HEK293 (cell line): ENCODE results near the gene BCAS3.

ENCODE experiments used
- HOXD13 ChIP-seq: sonication (generic); formaldehyde crosslinking; IDR thresholded peaks from 2 replicates; pipeline ENCODE4 v1.8.0; 2022; ENCODE audit warnings: missing genetic modification reagents, borderline replicate concordance
- IKZF3 ChIP-seq: fragments of 450-650 bp; IDR thresholded peaks from 2 replicates; pipeline ENCODE4 v1.5.0; 2018; ENCODE audit warnings: missing biosample characterization, mild to moderate bottlenecking, missing genetic modification characterization, moderate library complexity
- KLF8 ChIP-seq: fragments of 450-650 bp; formaldehyde crosslinking; IDR thresholded peaks from 2 replicates; pipeline ENCODE4 v1.5.1; 2016; ENCODE audit warnings: missing biosample characterization, missing genetic modification characterization
- KLF9 ChIP-seq: fragments of 450-650 bp; formaldehyde crosslinking; IDR thresholded peaks from 2 replicates; pipeline ENCODE4 v1.5.1; 2016; ENCODE audit warnings: missing biosample characterization, missing genetic modification characterization, low read depth
- MYNN ChIP-seq: fragments of 450-650 bp; formaldehyde crosslinking; IDR thresholded peaks from 2 replicates; pipeline ENCODE4 v1.5.1; 2016; ENCODE audit warnings: missing biosample characterization, missing genetic modification characterization, borderline replicate concordance
- MZF1 ChIP-seq: fragments of 450-650 bp; formaldehyde crosslinking; IDR thresholded peaks from 2 replicates; pipeline ENCODE4 v1.5.1; 2017; ENCODE audit warnings: missing biosample characterization, missing genetic modification characterization, borderline replicate concordance
- SCRT1 ChIP-seq: fragments of 450-650 bp; formaldehyde crosslinking; IDR thresholded peaks from 2 replicates; pipeline ENCODE4 v1.5.1; 2016; ENCODE audit warnings: missing biosample characterization, missing genetic modification characterization, borderline replicate concordance
- SCRT2 ChIP-seq: fragments of 450-650 bp; formaldehyde crosslinking; IDR thresholded peaks from 2 replicates; pipeline ENCODE4 v1.5.1; 2016; ENCODE audit warnings: missing biosample characterization, missing genetic modification characterization
- SP2 ChIP-seq: fragments of 450-650 bp; formaldehyde crosslinking; IDR thresholded peaks from 2 replicates; pipeline ENCODE4 v1.5.1; 2016; ENCODE audit warnings: missing biosample characterization, missing genetic modification characterization
- ZBTB17 ChIP-seq: fragments of 450-650 bp; formaldehyde crosslinking; IDR thresholded peaks from 2 replicates; pipeline ENCODE4 v1.5.1; 2016; ENCODE audit warnings: missing biosample characterization, missing genetic modification characterization
- ZBTB20 ChIP-seq: fragments of 450-650 bp; formaldehyde crosslinking; IDR thresholded peaks from 2 replicates; pipeline ENCODE4 v1.5.1; 2016; ENCODE audit warnings: missing biosample characterization, missing genetic modification characterization
- ZBTB48 ChIP-seq: fragments of 450-650 bp; formaldehyde crosslinking; IDR thresholded peaks from 2 replicates; pipeline ENCODE4 v1.5.1; 2016; ENCODE audit warnings: missing biosample characterization, missing genetic modification characterization
- ZNF239 ChIP-seq: fragments of 450-650 bp; formaldehyde crosslinking; IDR thresholded peaks from 2 replicates; pipeline ENCODE4 v1.5.1; 2016; ENCODE audit warnings: missing biosample characterization, missing genetic modification characterization
- ZNF354C ChIP-seq: fragments of 450-650 bp; formaldehyde crosslinking; IDR thresholded peaks from 2 replicates; pipeline ENCODE4 v1.5.1; 2016; ENCODE audit warnings: missing biosample characterization, missing genetic modification characterization, low read depth, borderline replicate concordance
- ZNF433 ChIP-seq: fragments of 450-650 bp; formaldehyde crosslinking; IDR thresholded peaks from 2 replicates; pipeline ENCODE4 v1.5.1; 2016; ENCODE audit warnings: missing biosample characterization, missing genetic modification characterization, low read depth
- ZNF624 ChIP-seq: fragments of 450-650 bp; formaldehyde crosslinking; IDR thresholded peaks from 2 replicates; pipeline ENCODE4 v1.5.1; 2017; ENCODE audit warnings: missing biosample characterization, missing genetic modification characterization
- ZXDB ChIP-seq: fragments of 450-650 bp; formaldehyde crosslinking; IDR thresholded peaks from 2 replicates; pipeline ENCODE4 v1.5.1; 2016; ENCODE audit warnings: missing biosample characterization, missing genetic modification characterization
- TF ChIP-seq, protein P1 (sequence below): fragments of 450-650 bp; formaldehyde crosslinking; IDR thresholded peaks from 2 replicates; pipeline ENCODE4 v1.5.1; 2016; ENCODE audit warnings: missing biosample characterization, missing genetic modification characterization, borderline replicate concordance
- TF ChIP-seq, protein P2 (sequence below): fragments of 450-650 bp; formaldehyde crosslinking; IDR thresholded peaks from 2 replicates; pipeline ENCODE4 v1.5.1; 2016; ENCODE audit warnings: missing biosample characterization, missing genetic modification characterization
- TF ChIP-seq, protein P3 (sequence below): fragments of 450-650 bp; formaldehyde crosslinking; IDR thresholded peaks from 2 replicates; pipeline ENCODE4 v1.5.1; 2016; ENCODE audit warnings: missing biosample characterization, missing genetic modification characterization
- TF ChIP-seq, protein P4 (sequence below): fragments of 450-650 bp; formaldehyde crosslinking; conservative IDR thresholded peaks from 2 replicates; pipeline ENCODE4 v1.5.1; 2016; ENCODE audit warnings: low read depth, missing biosample characterization, missing genetic modification characterization
- TF ChIP-seq, protein P5 (sequence below): fragments of 450-650 bp; formaldehyde crosslinking; IDR thresholded peaks from 2 replicates; pipeline ENCODE4; 2016; ENCODE audit warnings: missing biosample characterization, missing genetic modification characterization
- TF ChIP-seq, protein P6 (sequence below): fragments of 450-650 bp; formaldehyde crosslinking; IDR thresholded peaks from 2 replicates; pipeline ENCODE4 v1.5.1; 2017; ENCODE audit warnings: missing biosample characterization, missing genetic modification characterization

The BCAS3 gene

DNA sequence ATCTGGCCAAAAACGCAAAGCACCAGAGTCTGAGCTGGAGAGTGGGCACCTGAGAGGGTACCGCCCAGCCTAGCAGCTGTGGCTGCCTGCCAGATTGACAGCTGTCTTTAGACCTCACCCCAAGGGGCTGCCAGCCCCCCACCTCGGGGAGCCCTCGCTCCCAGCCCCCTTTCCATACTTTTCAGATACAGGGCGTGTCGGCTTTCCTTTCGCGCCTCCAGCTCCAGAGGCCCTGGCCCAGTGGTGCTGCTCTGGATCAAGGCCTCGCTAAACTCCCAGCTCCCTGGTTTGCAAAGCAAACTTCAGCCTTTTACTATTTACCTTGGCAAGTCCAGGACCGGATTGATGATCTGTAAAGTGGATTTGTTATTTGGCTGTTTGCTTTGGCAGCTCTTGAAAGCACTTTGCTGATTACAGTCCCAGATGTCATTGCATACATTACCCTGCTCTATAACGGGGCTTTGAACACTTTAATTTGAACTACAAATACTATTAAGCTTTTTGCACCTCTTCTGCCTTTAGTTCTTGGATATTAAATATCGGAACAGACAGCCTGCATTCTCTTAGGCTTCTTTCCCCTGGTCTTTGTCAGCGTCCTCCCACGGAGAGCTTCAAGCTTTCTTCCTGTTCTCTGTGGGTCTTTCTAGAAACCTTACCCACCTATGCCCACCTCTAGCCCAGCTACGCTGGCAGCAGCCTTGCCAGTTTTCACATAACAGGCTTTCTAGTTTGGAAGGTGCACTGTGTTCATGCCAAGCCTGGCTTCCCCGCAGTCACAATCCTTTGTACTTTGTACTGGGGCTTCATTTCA, 658.4 kb downstream of the BCAS3 start (continued):
- TF ChIP-seq, protein P1, sequence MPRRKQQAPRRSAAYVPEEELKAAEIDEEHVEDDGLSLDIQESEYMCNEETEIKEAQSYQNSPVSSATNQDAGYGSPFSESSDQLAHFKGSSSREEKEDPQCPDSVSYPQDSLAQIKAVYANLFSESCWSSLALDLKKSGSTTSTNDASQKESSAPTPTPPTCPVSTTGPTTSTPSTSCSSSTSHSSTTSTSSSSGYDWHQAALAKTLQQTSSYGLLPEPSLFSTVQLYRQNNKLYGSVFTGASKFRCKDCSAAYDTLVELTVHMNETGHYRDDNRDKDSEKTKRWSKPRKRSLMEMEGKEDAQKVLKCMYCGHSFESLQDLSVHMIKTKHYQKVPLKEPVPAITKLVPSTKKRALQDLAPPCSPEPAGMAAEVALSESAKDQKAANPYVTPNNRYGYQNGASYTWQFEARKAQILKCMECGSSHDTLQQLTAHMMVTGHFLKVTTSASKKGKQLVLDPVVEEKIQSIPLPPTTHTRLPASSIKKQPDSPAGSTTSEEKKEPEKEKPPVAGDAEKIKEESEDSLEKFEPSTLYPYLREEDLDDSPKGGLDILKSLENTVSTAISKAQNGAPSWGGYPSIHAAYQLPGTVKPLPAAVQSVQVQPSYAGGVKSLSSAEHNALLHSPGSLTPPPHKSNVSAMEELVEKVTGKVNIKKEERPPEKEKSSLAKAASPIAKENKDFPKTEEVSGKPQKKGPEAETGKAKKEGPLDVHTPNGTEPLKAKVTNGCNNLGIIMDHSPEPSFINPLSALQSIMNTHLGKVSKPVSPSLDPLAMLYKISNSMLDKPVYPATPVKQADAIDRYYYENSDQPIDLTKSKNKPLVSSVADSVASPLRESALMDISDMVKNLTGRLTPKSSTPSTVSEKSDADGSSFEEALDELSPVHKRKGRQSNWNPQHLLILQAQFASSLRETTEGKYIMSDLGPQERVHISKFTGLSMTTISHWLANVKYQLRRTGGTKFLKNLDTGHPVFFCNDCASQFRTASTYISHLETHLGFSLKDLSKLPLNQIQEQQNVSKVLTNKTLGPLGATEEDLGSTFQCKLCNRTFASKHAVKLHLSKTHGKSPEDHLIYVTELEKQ (tag by site-specific recombination) = peak; percentile 98
- TF ChIP-seq ZNF354C (tag by site-specific recombination) (no peak), IKZF3 (tag by site-specific recombination) (peak; percentile 98), MZF1 (tag by site-specific recombination) (peak; percentile 77; the same call in 1 of the 2 replicates), MYNN (tag by site-specific recombination) (peak; percentile 75), SCRT2 (tag by site-specific recombination) (peak; percentile 62), ZBTB20 (peak; percentile 74), HOXD13 (CRISPR knock-in tag) (peak; percentile 71; the same call in 1 of the 2 replicates), KLF8 (tag by site-specific recombination) (peak; percentile 92), ZBTB17 (tag by site-specific recombination) (peak; percentile 95), ZNF433 (tag by site-specific recombination) (no peak), SP2 (peak; percentile 33; the same call in 1 of the 2 replicates), KLF9 (tag by site-specific recombination) (peak; percentile 63), ZNF624 (no peak), ZNF239 (tag by site-specific recombination) (0 out of 2 replicates have a peak, but pooled peaks have one; percentile 44), ZXDB (peak; percentile 98), SCRT1 (tag by site-specific recombination) (no peak), ZBTB48 (peak; percentile 71; the same call in 1 of the 2 replicates)
- TF ChIP-seq, protein P2, sequence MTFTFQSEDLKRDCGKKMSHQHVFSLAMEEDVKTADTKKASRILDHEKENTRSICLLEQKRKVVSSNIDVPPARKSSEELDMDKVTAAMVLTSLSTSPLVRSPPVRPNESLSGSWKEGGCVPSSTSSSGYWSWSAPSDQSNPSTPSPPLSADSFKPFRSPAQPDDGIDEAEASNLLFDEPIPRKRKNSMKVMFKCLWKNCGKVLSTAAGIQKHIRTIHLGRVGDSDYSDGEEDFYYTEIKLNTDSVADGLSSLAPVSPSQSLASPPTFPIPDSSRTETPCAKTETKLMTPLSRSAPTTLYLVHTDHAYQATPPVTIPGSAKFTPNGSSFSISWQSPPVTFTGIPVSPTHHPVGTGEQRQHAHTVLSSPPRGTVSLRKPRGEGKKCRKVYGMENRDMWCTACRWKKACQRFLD = no peak
- TF ChIP-seq, protein P3, sequence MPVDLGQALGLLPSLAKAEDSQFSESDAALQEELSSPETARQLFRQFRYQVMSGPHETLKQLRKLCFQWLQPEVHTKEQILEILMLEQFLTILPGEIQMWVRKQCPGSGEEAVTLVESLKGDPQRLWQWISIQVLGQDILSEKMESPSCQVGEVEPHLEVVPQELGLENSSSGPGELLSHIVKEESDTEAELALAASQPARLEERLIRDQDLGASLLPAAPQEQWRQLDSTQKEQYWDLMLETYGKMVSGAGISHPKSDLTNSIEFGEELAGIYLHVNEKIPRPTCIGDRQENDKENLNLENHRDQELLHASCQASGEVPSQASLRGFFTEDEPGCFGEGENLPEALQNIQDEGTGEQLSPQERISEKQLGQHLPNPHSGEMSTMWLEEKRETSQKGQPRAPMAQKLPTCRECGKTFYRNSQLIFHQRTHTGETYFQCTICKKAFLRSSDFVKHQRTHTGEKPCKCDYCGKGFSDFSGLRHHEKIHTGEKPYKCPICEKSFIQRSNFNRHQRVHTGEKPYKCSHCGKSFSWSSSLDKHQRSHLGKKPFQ (tag by site-specific recombination) = peak; percentile 90
- TF ChIP-seq, protein P4, sequence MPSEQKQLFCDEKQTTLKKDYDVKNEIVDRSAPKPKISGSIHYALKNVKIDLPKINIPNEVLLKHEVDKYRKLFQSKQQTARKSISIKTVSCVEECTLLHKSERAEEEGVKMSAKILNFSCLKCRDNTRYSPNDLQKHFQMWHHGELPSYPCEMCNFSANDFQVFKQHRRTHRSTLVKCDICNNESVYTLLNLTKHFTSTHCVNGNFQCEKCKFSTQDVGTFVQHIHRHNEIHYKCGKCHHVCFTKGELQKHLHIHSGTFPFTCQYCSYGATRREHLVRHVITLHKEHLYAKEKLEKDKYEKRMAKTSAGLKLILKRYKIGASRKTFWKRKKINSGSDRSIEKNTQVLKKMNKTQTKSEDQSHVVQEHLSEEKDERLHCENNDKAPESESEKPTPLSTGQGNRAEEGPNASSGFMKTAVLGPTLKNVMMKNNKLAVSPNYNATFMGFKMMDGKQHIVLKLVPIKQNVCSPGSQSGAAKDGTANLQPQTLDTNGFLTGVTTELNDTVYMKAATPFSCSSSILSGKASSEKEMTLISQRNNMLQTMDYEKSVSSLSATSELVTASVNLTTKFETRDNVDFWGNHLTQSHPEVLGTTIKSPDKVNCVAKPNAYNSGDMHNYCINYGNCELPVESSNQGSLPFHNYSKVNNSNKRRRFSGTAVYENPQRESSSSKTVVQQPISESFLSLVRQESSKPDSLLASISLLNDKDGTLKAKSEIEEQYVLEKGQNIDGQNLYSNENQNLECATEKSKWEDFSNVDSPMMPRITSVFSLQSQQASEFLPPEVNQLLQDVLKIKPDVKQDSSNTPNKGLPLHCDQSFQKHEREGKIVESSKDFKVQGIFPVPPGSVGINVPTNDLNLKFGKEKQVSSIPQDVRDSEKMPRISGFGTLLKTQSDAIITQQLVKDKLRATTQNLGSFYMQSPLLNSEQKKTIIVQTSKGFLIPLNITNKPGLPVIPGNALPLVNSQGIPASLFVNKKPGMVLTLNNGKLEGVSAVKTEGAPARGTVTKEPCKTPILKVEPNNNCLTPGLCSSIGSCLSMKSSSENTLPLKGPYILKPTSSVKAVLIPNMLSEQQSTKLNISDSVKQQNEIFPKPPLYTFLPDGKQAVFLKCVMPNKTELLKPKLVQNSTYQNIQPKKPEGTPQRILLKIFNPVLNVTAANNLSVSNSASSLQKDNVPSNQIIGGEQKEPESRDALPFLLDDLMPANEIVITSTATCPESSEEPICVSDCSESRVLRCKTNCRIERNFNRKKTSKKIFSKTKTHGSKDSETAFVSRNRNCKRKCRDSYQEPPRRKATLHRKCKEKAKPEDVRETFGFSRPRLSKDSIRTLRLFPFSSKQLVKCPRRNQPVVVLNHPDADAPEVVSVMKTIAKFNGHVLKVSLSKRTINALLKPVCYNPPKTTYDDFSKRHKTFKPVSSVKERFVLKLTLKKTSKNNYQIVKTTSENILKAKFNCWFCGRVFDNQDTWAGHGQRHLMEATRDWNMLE = peak; percentile 45; the same call in 1 of the 2 replicates
- TF ChIP-seq, protein P5, sequence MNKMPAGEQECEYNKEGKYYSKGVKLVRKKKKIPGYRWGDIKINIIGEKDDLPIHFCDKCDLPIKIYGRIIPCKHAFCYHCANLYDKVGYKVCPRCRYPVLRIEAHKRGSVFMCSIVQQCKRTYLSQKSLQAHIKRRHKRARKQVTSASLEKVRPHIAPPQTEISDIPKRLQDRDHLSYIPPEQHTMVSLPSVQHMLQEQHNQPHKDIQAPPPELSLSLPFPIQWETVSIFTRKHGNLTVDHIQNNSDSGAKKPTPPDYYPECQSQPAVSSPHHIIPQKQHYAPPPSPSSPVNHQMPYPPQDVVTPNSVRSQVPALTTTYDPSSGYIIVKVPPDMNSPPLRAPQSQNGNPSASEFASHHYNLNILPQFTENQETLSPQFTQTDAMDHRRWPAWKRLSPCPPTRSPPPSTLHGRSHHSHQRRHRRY (tag by site-specific recombination) = peak; percentile 84
- TF ChIP-seq, protein P6, sequence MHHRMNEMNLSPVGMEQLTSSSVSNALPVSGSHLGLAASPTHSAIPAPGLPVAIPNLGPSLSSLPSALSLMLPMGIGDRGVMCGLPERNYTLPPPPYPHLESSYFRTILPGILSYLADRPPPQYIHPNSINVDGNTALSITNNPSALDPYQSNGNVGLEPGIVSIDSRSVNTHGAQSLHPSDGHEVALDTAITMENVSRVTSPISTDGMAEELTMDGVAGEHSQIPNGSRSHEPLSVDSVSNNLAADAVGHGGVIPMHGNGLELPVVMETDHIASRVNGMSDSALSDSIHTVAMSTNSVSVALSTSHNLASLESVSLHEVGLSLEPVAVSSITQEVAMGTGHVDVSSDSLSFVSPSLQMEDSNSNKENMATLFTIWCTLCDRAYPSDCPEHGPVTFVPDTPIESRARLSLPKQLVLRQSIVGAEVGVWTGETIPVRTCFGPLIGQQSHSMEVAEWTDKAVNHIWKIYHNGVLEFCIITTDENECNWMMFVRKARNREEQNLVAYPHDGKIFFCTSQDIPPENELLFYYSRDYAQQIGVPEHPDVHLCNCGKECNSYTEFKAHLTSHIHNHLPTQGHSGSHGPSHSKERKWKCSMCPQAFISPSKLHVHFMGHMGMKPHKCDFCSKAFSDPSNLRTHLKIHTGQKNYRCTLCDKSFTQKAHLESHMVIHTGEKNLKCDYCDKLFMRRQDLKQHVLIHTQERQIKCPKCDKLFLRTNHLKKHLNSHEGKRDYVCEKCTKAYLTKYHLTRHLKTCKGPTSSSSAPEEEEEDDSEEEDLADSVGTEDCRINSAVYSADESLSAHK (tag by site-specific recombination) = peak; percentile 96
